NCI-H146 treated with DMSO at 0.1 percent for 48 hours (cell line): ENCODE results near the gene PCDHB7.
A peak's percentile ranks its signal among the peaks of the same experiment; 100 is the strongest.
"Not testable (repeated sequence)": the region's sequence is repeated elsewhere in the genome, so short reads cannot be mapped to it uniquely, and the experiment has no call there.

Source experiments
- DNase-seq: peaks from one replicate; lab custom pipeline; 2025; ENCODE audit not compliant: unreplicated experiment; lab: John Stamatoyannopoulos, UW

The PCDHB7 gene

GRCh38 chr5:141172381-141173204 is at the start of gene PCDHB7:
Gene PCDHB7, plus strand, starts transcription at chr5:141172644. Its CDS starts 192 bp downstream, at chr5:141172836.
- no peak for DNase-seq

GRCh38 chr5:141123396-141124135 is 48.9 kb upstream of the PCDHB7 start:
- not testable (repeated sequence) for DNase-seq

- no peak for DNase-seq
Observed at GRCh38 chr5:141127305-141127704, 45.1 kb upstream of the PCDHB7 start.

GRCh38 chr5:141135030-141135717 is 37.3 kb upstream of the PCDHB7 start, which contains the start of gene PCDHB5:
Gene PCDHB5, plus strand, starts transcription at chr5:141135206. Its CDS starts 229 bp downstream, at chr5:141135435.
- peak; percentile 32 for DNase-seq

GRCh38 chr5:141135718-141136266 is 36.7 kb upstream of the PCDHB7 start:
- DNase-seq: no peak

GRCh38 chr5:141137346-141137745 is 35.1 kb upstream of the PCDHB7 start:
- DNase-seq: not testable (repeated sequence)

GRCh38 chr5:141149812-141150211 is 22.6 kb upstream of the PCDHB7 start, which contains the start of gene PCDHB6:
Gene PCDHB6, plus strand, starts transcription at chr5:141150057. Its CDS starts 201 bp downstream, at chr5:141150258.
- DNase-seq: no peak

- no peak for DNase-seq
Observed at GRCh38 chr5:141150224-141150992, 22.0 kb upstream of the PCDHB7 start.

GRCh38 chr5:141150993-141151325 is 21.5 kb upstream of the PCDHB7 start:
- DNase-seq: no peak

- DNase-seq: not testable (repeated sequence)
Observed at GRCh38 chr5:141151632-141152031, 20.8 kb upstream of the PCDHB7 start.

GRCh38 chr5:141152096-141152495 is 20.3 kb upstream of the PCDHB7 start:
- not testable (repeated sequence) for DNase-seq

- no peak for DNase-seq
Observed at GRCh38 chr5:141155540-141156374, 16.7 kb upstream of the PCDHB7 start.

GRCh38 chr5:141157356-141157755 is 15.1 kb upstream of the PCDHB7 start:
- not testable (repeated sequence) for DNase-seq

- DNase-seq: not testable (repeated sequence)
Observed at GRCh38 chr5:141157901-141158300, 14.5 kb upstream of the PCDHB7 start.

GRCh38 chr5:141174291-141175104 is 2.1 kb downstream of the PCDHB7 start:
- DNase-seq: not testable (repeated sequence)

- no peak for DNase-seq
Observed at GRCh38 chr5:141175933-141176332, 3.5 kb downstream of the PCDHB7 start.

- DNase-seq: peak; percentile 38
Observed at GRCh38 chr5:141177577-141178191, 5.2 kb downstream of the PCDHB7 start, which contains the start of gene PCDHB8. Gene PCDHB8, plus strand, starts transcription at chr5:141177790. Its CDS starts 245 bp downstream, at chr5:141178035.

- not testable (repeated sequence) for DNase-seq
Observed at GRCh38 chr5:141179371-141179770, 6.9 kb downstream of the PCDHB7 start.
